ENCODE measurements around the gene RFFL. TPM values are rescaled to one million over a fixed set of nuclear protein-coding genes. Genes with fewer than 3 reads are reported as not detected.

RFFL gene
- total and polyA plus RNA-seq, 9 of the 15 experiments (the other 6 are each of a cell fraction or from before 2014, with no cell fraction given): 3.4 to 18.1 (median 12.8) TPM

- TF ChIP-seq, protein P1, sequence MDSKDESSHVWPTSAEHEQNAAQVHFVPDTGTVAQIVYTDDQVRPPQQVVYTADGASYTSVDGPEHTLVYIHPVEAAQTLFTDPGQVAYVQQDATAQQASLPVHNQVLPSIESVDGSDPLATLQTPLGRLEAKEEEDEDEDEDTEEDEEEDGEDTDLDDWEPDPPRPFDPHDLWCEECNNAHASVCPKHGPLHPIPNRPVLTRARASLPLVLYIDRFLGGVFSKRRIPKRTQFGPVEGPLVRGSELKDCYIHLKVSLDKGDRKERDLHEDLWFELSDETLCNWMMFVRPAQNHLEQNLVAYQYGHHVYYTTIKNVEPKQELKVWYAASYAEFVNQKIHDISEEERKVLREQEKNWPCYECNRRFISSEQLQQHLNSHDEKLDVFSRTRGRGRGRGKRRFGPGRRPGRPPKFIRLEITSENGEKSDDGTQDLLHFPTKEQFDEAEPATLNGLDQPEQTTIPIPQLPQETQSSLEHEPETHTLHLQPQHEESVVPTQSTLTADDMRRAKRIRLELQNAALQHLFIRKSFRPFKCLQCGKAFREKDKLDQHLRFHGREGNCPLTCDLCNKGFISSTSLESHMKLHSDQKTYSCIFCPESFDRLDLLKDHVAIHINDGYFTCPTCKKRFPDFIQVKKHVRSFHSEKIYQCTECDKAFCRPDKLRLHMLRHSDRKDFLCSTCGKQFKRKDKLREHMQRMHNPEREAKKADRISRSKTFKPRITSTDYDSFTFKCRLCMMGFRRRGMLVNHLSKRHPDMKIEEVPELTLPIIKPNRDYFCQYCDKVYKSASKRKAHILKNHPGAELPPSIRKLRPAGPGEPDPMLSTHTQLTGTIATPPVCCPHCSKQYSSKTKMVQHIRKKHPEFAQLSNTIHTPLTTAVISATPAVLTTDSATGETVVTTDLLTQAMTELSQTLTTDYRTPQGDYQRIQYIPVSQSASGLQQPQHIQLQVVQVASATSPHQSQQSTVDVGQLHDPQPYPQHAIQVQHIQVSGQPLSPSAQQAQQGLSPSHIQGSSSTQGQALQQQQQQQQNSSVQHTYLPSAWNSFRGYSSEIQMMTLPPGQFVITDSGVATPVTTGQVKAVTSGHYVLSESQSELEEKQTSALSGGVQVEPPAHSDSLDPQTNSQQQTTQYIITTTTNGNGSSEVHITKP (IDR thresholded peaks at IDR 0.05; ENCODE audit: partially characterized antibody): no peak
- no peak for TF ChIP-seq RBM34 (IDR thresholded peaks at IDR 0.05; ENCODE audit: borderline replicate concordance, insufficient read depth, low read length)
- TF ChIP-seq FOS (IDR thresholded peaks at IDR 0.05; ENCODE audit: extremely low read depth, insufficient read length): no peak
- no peak for TF ChIP-seq SNIP1 (IDR thresholded peaks at IDR 0.05; ENCODE audit: low read depth)
- peak; percentile 56; the same call in 1 of the 2 replicates for TF ChIP-seq MAFG (tag; conservative IDR thresholded peaks at IDR 0.05)
- TF ChIP-seq RBM14 (IDR thresholded peaks at IDR 0.05; ENCODE audit: borderline replicate concordance, insufficient read depth, low read depth, low read length): no peak
- TF ChIP-seq RBFOX2 (IDR thresholded peaks at IDR 0.05; ENCODE audit: low read depth, low read length): no peak
- no peak for TF ChIP-seq MIER1 (IDR thresholded peaks at IDR 0.05; ENCODE audit: low read depth)
- TF ChIP-seq, protein P2, sequence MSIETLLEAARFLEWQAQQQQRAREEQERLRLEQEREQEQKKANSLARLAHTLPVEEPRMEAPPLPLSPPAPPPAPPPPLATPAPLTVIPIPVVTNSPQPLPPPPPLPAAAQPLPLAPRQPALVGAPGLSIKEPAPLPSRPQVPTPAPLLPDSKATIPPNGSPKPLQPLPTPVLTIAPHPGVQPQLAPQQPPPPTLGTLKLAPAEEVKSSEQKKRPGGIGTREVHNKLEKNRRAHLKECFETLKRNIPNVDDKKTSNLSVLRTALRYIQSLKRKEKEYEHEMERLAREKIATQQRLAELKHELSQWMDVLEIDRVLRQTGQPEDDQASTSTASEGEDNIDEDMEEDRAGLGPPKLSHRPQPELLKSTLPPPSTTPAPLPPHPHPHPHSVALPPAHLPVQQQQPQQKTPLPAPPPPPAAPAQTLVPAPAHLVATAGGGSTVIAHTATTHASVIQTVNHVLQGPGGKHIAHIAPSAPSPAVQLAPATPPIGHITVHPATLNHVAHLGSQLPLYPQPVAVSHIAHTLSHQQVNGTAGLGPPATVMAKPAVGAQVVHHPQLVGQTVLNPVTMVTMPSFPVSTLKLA (conservative IDR thresholded peaks at IDR 0.05): peak in 1 of 2 experiments; percentile 0; a peak in 1 of 4 replicates
- TF ChIP-seq NELFE (IDR thresholded peaks at IDR 0.05; ENCODE audit: insufficient read depth, insufficient read length): no peak
- TF ChIP-seq TAF15 (IDR thresholded peaks at IDR 0.05; ENCODE audit: low read depth, low read length): no peak
- TF ChIP-seq USF2 (CRISPR knock-in tag; IDR thresholded peaks at IDR 0.05): no peak
- TF ChIP-seq FOXP1 (CRISPR knock-in tag; IDR thresholded peaks at IDR 0.05): no peak
- no peak for TF ChIP-seq NR4A1 (CRISPR knock-in tag; IDR thresholded peaks at IDR 0.05)
- TF ChIP-seq NR4A1 (tag; IDR thresholded peaks at IDR 0.05): no peak
- TF ChIP-seq USF1 (CRISPR knock-in tag; IDR thresholded peaks at IDR 0.05): no peak
- no peak for TF ChIP-seq ZFP1 (CRISPR knock-in tag; IDR thresholded peaks at IDR 0.05)
- TF ChIP-seq GABPA (tag; conservative IDR thresholded peaks at IDR 0.05; ENCODE audit: low read depth): peak; percentile 45; the same call in 1 of the 2 replicates
- no peak for TF ChIP-seq ADNP (tag; IDR thresholded peaks at IDR 0.05)
- peak in 1 of 2 experiments; percentile 52; a peak in 1 of 4 replicates for TF ChIP-seq CSDE1 (IDR thresholded peaks at IDR 0.05)
Measured at GRCh38 chr17:34981538-34982241, 81.8 kb downstream of the RFFL start (continued).

All from K562 (cell line).